Upper lobe of left lung (tissue), 4 donors: Measurements from ENCODE around the gene PTPN23.

Experiments
- CTCF ChIP-seq, 6 experiments: fragments of 450-650 bp in 4 of 6; fragments of 200-600 bp in 2 of 6; sonication (generic) in 2 of 6; IDR thresholded peaks; one replicate each; pipeline ENCODE4 v1.5.1; 2016 to 2019; ENCODE audit warnings: antibody characterized with exemption in 6 of 6
- EP300 ChIP-seq, 4 donors: sonication (generic); formaldehyde crosslinking; IDR thresholded peaks; one replicate each; pipeline ENCODE4 v1.5.1; 2017; ENCODE audit warnings: antibody characterized with exemption in 4 of 4, control low read depth in 2 of 4
- POLR2A ChIP-seq, 4 donors: fragments of 450-650 bp; IDR thresholded peaks; one replicate each; pipeline ENCODE4 v1.5.1; 2016 to 2017; ENCODE audit warnings: antibody characterized with exemption in 4 of 4, mild to moderate bottlenecking in 2 of 4
- POLR2AphosphoS5 ChIP-seq, 2 donors: sonication (generic); formaldehyde crosslinking; IDR thresholded peaks; one replicate each; pipeline ENCODE4 v1.5.1; 2017; ENCODE audit warnings: antibody characterized with exemption in 2 of 2

DNA sequence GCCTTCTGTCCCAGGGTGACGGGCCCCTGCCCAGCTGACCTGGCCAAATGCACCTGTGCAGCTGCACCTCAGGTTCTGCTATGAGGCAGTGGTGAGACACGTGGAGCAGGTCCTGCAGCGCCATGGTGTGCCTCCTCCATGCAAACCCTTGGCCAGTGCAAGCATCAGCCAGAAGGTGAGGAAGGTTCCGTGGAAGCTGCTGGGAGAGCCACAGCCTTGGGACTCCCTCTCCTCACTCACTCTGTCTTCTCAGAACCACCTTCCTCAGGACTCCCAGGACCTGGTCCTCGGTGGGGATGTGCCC lies 31.6 kb downstream of the PTPN23 start:
- TF ChIP-seq EP300 (IDR thresholded peaks at IDR 0.05) (no peak), CTCF (IDR thresholded peaks at IDR 0.05) (no peak), POLR2A (IDR thresholded peaks at IDR 0.05) (no peak), POLR2AphosphoS5 (IDR thresholded peaks at IDR 0.05) (no peak)
